H9 (cell line): ENCODE data around the gene TEAD1. TPM values are rescaled to one million over a fixed set of nuclear protein-coding genes. Genes with fewer than 3 reads are reported as not detected.

Experiments
- DNase-seq: peaks from one replicate; pipeline ENCODE4 v3.0.0-alpha.2; 2017
- H2AFZ ChIP-seq: one replicate; pipeline ENCODE4 v1.6.1; 2013; ENCODE audit warnings: mild to moderate bottlenecking, low read length, control low read depth, moderate library complexity
- H2AK5ac ChIP-seq: 2 replicates; pipeline ENCODE4 v1.6.1; 2013; ENCODE audit warnings: low read length, control low read depth, mixed read lengths; ENCODE audit not compliant: insufficient read length
- H2BK120ac ChIP-seq: one replicate; pipeline ENCODE4 v1.6.1; 2013; ENCODE audit warnings: low read depth, mild to moderate bottlenecking, low read length, control low read depth, inconsistent platforms; ENCODE audit not compliant: poor library complexity, severe bottlenecking
- H2BK12ac ChIP-seq: 2 replicates; pipeline ENCODE4 v1.6.1; 2013; ENCODE audit warnings: low read length, control low read depth, mixed read lengths, low read depth; ENCODE audit not compliant: insufficient read length
- H2BK15ac ChIP-seq: 2 replicates; pipeline ENCODE4 v1.6.1; 2013; ENCODE audit warnings: low read depth, low read length, control low read depth
- H2BK20ac ChIP-seq: one replicate; pipeline ENCODE4 v1.6.1; 2013; ENCODE audit warnings: low read depth, mild to moderate bottlenecking, low read length, control low read depth, inconsistent platforms; ENCODE audit not compliant: poor library complexity, severe bottlenecking
- H2BK5ac ChIP-seq: 2 replicates; pipeline ENCODE4 v1.6.1; 2013; ENCODE audit warnings: low read length, control low read depth, mixed read lengths; ENCODE audit not compliant: insufficient read length
- H3K14ac ChIP-seq: 2 replicates; pipeline ENCODE4 v1.6.1; 2013; ENCODE audit warnings: low read length, control low read depth; ENCODE audit not compliant: insufficient read depth
- H3K18ac ChIP-seq: 2 replicates; pipeline ENCODE4 v1.6.1; 2013; ENCODE audit warnings: low read depth, mild to moderate bottlenecking, mixed read lengths, low read length, control low read depth; ENCODE audit not compliant: insufficient read length
- H3K23ac ChIP-seq: 2 replicates; pipeline ENCODE4 v1.6.1; 2013; ENCODE audit warnings: low read length, control low read depth, mixed read lengths, low read depth; ENCODE audit not compliant: insufficient read length
- H3K23me2 ChIP-seq: 2 replicates; pipeline ENCODE4 v1.6.1; 2013; ENCODE audit warnings: low read depth, mild to moderate bottlenecking, mixed read lengths, low read length, control low read depth; ENCODE audit not compliant: insufficient read length, poor library complexity, severe bottlenecking
- H3K27ac ChIP-seq: 2 replicates; pipeline ENCODE4 v1.5.1; 2013; ENCODE audit warnings: low read length, control low read depth, mixed read lengths, low read depth; ENCODE audit not compliant: insufficient read length
- H3K27me3 ChIP-seq: 2 replicates; pipeline ENCODE4 v1.6.1; 2013; ENCODE audit warnings: low read length, control low read depth, inconsistent platforms; ENCODE audit not compliant: insufficient read depth
- H3K4ac ChIP-seq: 2 replicates; pipeline ENCODE4 v1.6.1; 2013; ENCODE audit warnings: low read depth, mild to moderate bottlenecking, control low read depth, inconsistent platforms, low read length, moderate library complexity
- H3K4me1 ChIP-seq: 2 replicates; pipeline ENCODE4 v1.6.1; 2013; ENCODE audit warnings: low read length, control low read depth, inconsistent platforms; ENCODE audit not compliant: insufficient read depth
- H3K4me2 ChIP-seq: 2 replicates; pipeline ENCODE4 v1.6.1; 2013; ENCODE audit warnings: low read length, control low read depth, mixed read lengths; ENCODE audit not compliant: insufficient read length, insufficient read depth
- H3K56ac ChIP-seq: 2 replicates; pipeline ENCODE4 v1.6.1; 2013; ENCODE audit warnings: low read depth, mild to moderate bottlenecking, mixed read lengths, low read length, control low read depth; ENCODE audit not compliant: insufficient read length
- H3K79me1 ChIP-seq: 2 replicates; pipeline ENCODE4 v1.6.1; 2013; ENCODE audit warnings: low read depth, mild to moderate bottlenecking, moderate library complexity, low read length, control low read depth, inconsistent platforms; ENCODE audit not compliant: insufficient read depth, poor library complexity, severe bottlenecking
- H3K79me2 ChIP-seq: 2 replicates; pipeline ENCODE4 v1.6.1; 2013; ENCODE audit warnings: low read length, control low read depth, inconsistent platforms; ENCODE audit not compliant: insufficient read depth
- H3K9ac ChIP-seq: 2 replicates; pipeline ENCODE4 v1.6.1; 2013; ENCODE audit warnings: low read length, control low read depth, mixed read lengths; ENCODE audit not compliant: insufficient read length; ENCODE audit errors: extremely low read depth
- H3K9me3 ChIP-seq: one replicate; pipeline ENCODE4 v1.6.1; 2013; ENCODE audit warnings: low read depth, low read length, inconsistent platforms; ENCODE audit not compliant: control insufficient read depth
- H3T11ph ChIP-seq: one replicate; pipeline ENCODE4 v1.6.1; 2013; ENCODE audit warnings: mild to moderate bottlenecking, low read length, control low read depth, inconsistent platforms
- H4K20me1 ChIP-seq: one replicate; pipeline ENCODE4 v1.6.1; 2013; ENCODE audit not compliant: control insufficient read depth, insufficient read length, insufficient read depth
- H4K5ac ChIP-seq: 2 replicates; pipeline ENCODE4 v1.6.1; 2013; ENCODE audit warnings: low read depth, mild to moderate bottlenecking, mixed read lengths, low read length, control low read depth; ENCODE audit not compliant: insufficient read length
- H4K8ac ChIP-seq: replicated peaks from 2 replicates; pipeline ENCODE4 v1.6.1; 2013; ENCODE audit warnings: low read length, control low read depth, mixed read lengths, low read depth; ENCODE audit not compliant: insufficient read length
- H4K91ac ChIP-seq: 2 replicates; pipeline ENCODE4 v1.6.1; 2013; ENCODE audit warnings: low read depth, mild to moderate bottlenecking, moderate library complexity, mixed read lengths, low read length, control low read depth; ENCODE audit not compliant: insufficient read length
- H3K27ac Mint-ChIP-seq, 3 experiments: 2 replicates in 2 of 3; 3 replicates in 1 of 3; pipeline ENCODE4 v1.8.0; 2020 to 2021; ENCODE audit warnings: mixed read lengths in 3 of 3, mild to moderate bottlenecking in 1 of 3, moderate library complexity in 1 of 3
- H3K27me3 Mint-ChIP-seq: 2 replicates; pipeline ENCODE4 v1.8.0; 2021; ENCODE audit warnings: low read depth, mild to moderate bottlenecking, moderate library complexity, mixed read lengths
- H3K36me3 Mint-ChIP-seq, 3 experiments: 2 replicates in 2 of 3; 3 replicates in 1 of 3; pipeline ENCODE4 v1.8.0; 2020 to 2021; ENCODE audit warnings: low read depth in 3 of 3, mixed read lengths in 3 of 3; ENCODE audit not compliant: insufficient read depth in 1 of 3
- H3K4me1 Mint-ChIP-seq, 2 experiments: 2 replicates each; pipeline ENCODE4 v1.8.0; 2020; ENCODE audit warnings: mixed read lengths in 2 of 2
- H3K4me3 Mint-ChIP-seq, 2 experiments: 2 replicates in 1 of 2; 3 replicates in 1 of 2; pipeline ENCODE4 v1.8.0; 2020 to 2021; ENCODE audit warnings: mild to moderate bottlenecking in 2 of 2, mixed read lengths in 2 of 2, moderate library complexity in 1 of 2
- H3K9me3 Mint-ChIP-seq, 2 experiments: 2 replicates in 1 of 2; 3 replicates in 1 of 2; pipeline ENCODE4 v1.8.0; 2020; ENCODE audit warnings: mild to moderate bottlenecking in 2 of 2, mixed read lengths in 2 of 2, moderate library complexity in 1 of 2
- CTCF ChIP-seq: fragments of 200-600 bp; sonication (generic); conservative IDR thresholded peaks from 3 replicates; pipeline ENCODE4 v1.8.0; 2021; ENCODE audit warnings: antibody characterized with exemption, mild to moderate bottlenecking
- WGBS: extraction: QIAGEN DNeasy Blood & Tissue Kit; methylation state at CpG from one replicate; pipeline ENCODE4 v1.1.7; 2013; ENCODE audit warnings: missing lambda C conversion rate, low lambda C conversion rate, mixed read lengths; ENCODE audit not compliant: insufficient read length; ENCODE audit errors: extremely low coverage; 5-methylcytosine and 5-hydroxymethylcytosine counted together
- total RNA-seq: library from RNA; stranded (reverse); gene quantifications from 2 replicates; pipeline ENCODE4 v1.2.1, GENCODE V29; 2021

Gene TEAD1
- total RNA-seq, 1 experiment from 2014 or later, result 75.1 TPM

DNA sequence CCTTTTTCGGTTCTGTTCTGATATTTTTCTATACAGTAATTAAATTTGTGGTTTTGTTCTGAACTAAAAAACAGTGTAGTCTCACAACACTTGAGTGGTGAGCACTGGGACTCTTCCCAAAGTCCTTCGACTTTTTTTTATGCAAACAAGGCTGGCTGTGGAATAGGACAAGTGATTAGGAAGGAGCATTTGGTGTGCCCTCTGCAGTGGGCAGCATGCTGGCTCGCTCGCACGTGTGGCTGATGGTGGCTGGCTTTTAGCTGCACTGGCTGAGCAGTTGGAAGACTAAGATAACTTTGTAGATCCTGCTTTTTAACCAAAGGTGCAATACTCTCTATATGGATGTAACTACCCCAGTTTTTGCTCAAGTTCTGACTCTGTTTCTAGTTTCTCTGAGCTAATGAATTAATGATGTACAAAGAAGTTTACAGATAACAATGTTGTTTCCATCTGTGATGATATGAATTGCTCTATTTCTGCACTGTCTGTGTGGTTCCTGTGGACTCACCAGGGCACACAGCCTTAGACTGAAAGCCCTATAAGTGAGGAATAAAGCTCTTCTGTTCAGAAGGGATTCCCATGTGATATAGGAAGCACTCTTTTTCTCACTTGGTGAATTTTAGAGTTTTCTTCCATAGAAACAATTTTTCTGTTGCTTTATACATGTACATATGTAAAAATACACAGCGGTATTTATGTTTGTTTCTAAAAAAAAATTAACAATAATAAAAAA, 191.8 kb downstream of the TEAD1 start:
- Histone ChIP-seq H2BK15ac (no peak overlapping the region), H3K79me2 (no peaks in the 10 kb centered on the region), H3K9me3 (no peaks in the 10 kb centered on the region), H3K27ac (peak overlapping the region; percentile 81), H3K4me2 (no peak overlapping the region), H2BK120ac (no peak overlapping the region), H3K79me1 (no peaks in the 10 kb centered on the region), H3K23me2 (no peaks in the 10 kb centered on the region), H3K56ac (no peak overlapping the region), H3K14ac (peak overlapping the region; percentile 59; the same call in 1 of the 2 replicates), H4K5ac (no peak overlapping the region), H3K9ac (no peak overlapping the region), H2BK12ac (no peak overlapping the region), H4K20me1 (no peaks in the 10 kb centered on the region), H4K91ac (no peak overlapping the region), H3K4ac (no peak overlapping the region; the same call in 1 of the 2 replicates), H3K18ac (peak overlapping the region; percentile 39), H3K4me1 (peaks cover 25% of the 10 kb centered on the region; the same call in 1 of the 2 replicates), H2AFZ (no peak overlapping the region), H3K27me3 (no peaks in the 10 kb centered on the region), H4K8ac (no peak overlapping the region), H3K23ac (no peak overlapping the region), H2AK5ac (no peak overlapping the region), H2BK5ac (peak overlapping the region; percentile 11), H2BK20ac (no peak overlapping the region), H3T11ph (no peak overlapping the region)
- peaks cover 67 to 69% of the 10 kb centered on the region in 2 experiments for H3K4me1 Mint-ChIP-seq
- H3K36me3 Mint-ChIP-seq, result peaks cover 2 to 8% (median 4%) of the 10 kb centered on the region in 3 experiments; a peak in 4 of 7 replicates
- no peaks in the 10 kb centered on the region; a peak in 1 of 5 replicates for H3K9me3 Mint-ChIP-seq
- no CpG with 5 or more reads among the region's 6 CpGs for WGBS
- no peak for DNase-seq
- peak overlapping the region; percentile 99 to 100 (median 99) for H3K27ac Mint-ChIP-seq
- H3K4me3 Mint-ChIP-seq, result peak overlapping the region; percentile 39 to 71
- no peak for TF ChIP-seq CTCF
- no peaks in the 10 kb centered on the region for H3K27me3 Mint-ChIP-seq
